Skeletal muscle tissue (tissue), 4 donors: ENCODE data around the gene E2F7. TPM values are rescaled to one million over a fixed set of nuclear protein-coding genes. Genes with fewer than 3 reads are reported as not detected.
A peak's percentile ranks its signal among the peaks of the same experiment; 100 is the strongest.

Experiments used
- H3K27ac ChIP-seq: one replicate; pipeline ENCODE4 v1.7.0; 2013; ENCODE audit warnings: mild to moderate bottlenecking, low read depth, low read length, inconsistent platforms
- H3K27me3 ChIP-seq, 3 donors: one replicate each; pipeline ENCODE4 v1.7.0; 2013; ENCODE audit warnings: low read length in 3 of 3; ENCODE audit not compliant: control insufficient read depth in 3 of 3, insufficient read depth in 3 of 3
- H3K36me3 ChIP-seq, 3 donors: one replicate each; pipeline ENCODE4 v1.7.0; 2013; ENCODE audit warnings: low read length in 3 of 3; ENCODE audit not compliant: control insufficient read depth in 3 of 3, insufficient read depth in 3 of 3
- H3K4me1 ChIP-seq, 3 donors: one replicate each; pipeline ENCODE4 v1.7.0; 2013; ENCODE audit warnings: low read length in 3 of 3, mild to moderate bottlenecking in 3 of 3; ENCODE audit not compliant: control insufficient read depth in 3 of 3, insufficient read depth in 3 of 3
- H3K4me3 ChIP-seq, 3 donors: one replicate each; pipeline ENCODE4 v1.7.0; 2013; ENCODE audit warnings: low read length in 3 of 3
- H3K9ac ChIP-seq, 3 donors: one replicate each; pipeline ENCODE4 v1.7.0; 2013; ENCODE audit warnings: low read length in 3 of 3, mild to moderate bottlenecking in 3 of 3, moderate library complexity in 2 of 3, low read depth in 1 of 3
- H3K9me3 ChIP-seq, 3 donors: one replicate each; pipeline ENCODE4 v1.7.0; 2013; ENCODE audit warnings: low read length in 3 of 3; ENCODE audit not compliant: control insufficient read depth in 3 of 3
- total RNA-seq: library from RNA; depleted of rRNA; stranded (reverse); fragments of >200 nt; gene quantifications from one replicate; pipeline ENCODE4 v1.2.3, GENCODE V29; 2014
- donor health status: Osteomylitis.

The E2F7 gene
- total RNA-seq, 1 donor from 2014 or later, result 1.0 TPM

GRCh38 chr12:77070382-77070781 is 5.0 kb upstream of the E2F7 start:
- Histone ChIP-seq H3K9me3 (no peaks in the 10 kb centered on the region), H3K36me3 (no peaks in the 10 kb centered on the region), H3K4me3 (no peak overlapping the region), H3K4me1 (peaks cover 0 to 6% (median 0%) of the 10 kb centered on the region in 3 donors), H3K27ac (no peak overlapping the region), H3K9ac (no peak overlapping the region), H3K27me3 (no peaks in the 10 kb centered on the region)

GRCh38 chr12:77064896-77065360 is 441 bp downstream of the E2F7 start:
- H3K27ac ChIP-seq, result no peak overlapping the region

GRCh38 chr12:77062846-77063461 is 2.4 kb downstream of the E2F7 start:
- Histone ChIP-seq H3K27me3 (peaks cover 6 to 15% (median 11%) of the 10 kb centered on the region in 3 donors), H3K4me1 (peaks cover 8 to 14% (median 10%) of the 10 kb centered on the region in 3 donors), H3K27ac (no peak overlapping the region), H3K9me3 (no peaks in the 10 kb centered on the region), H3K4me3 (peak overlapping the region in 2 of 3 donors; percentile 51 to 52), H3K9ac (no peak overlapping the region), H3K36me3 (no peaks in the 10 kb centered on the region)

More at GRCh38 chr12:77064896-77065360, 441 bp downstream of the E2F7 start:
- Histone ChIP-seq H3K9me3 (no peaks in the 10 kb centered on the region), H3K36me3 (no peaks in the 10 kb centered on the region), H3K4me1 (peaks cover 8 to 14% (median 10%) of the 10 kb centered on the region in 3 donors), H3K9ac (peak overlapping the region in 2 of 3 donors; percentile 60 to 63), H3K27me3 (peaks cover 6 to 15% (median 11%) of the 10 kb centered on the region in 3 donors), H3K4me3 (peak overlapping the region; percentile 62 to 78 (median 77))

- H3K9ac ChIP-seq, result no peak overlapping the region
Observed at GRCh38 chr12:77062396-77062795, 3.0 kb downstream of the E2F7 start.

GRCh38 chr12:77060883-77061240 is 4.5 kb downstream of the E2F7 start:
- Histone ChIP-seq H3K9ac (no peak overlapping the region), H3K27ac (no peak overlapping the region), H3K9me3 (no peaks in the 10 kb centered on the region), H3K4me1 (peaks cover 8 to 12% (median 10%) of the 10 kb centered on the region in 3 donors), H3K4me3 (no peak overlapping the region), H3K36me3 (no peaks in the 10 kb centered on the region), H3K27me3 (peaks cover 6 to 15% (median 11%) of the 10 kb centered on the region in 3 donors)

More at GRCh38 chr12:77062396-77062795, 3.0 kb downstream of the E2F7 start:
- Histone ChIP-seq H3K4me3 (no peak overlapping the region), H3K27ac (no peak overlapping the region), H3K9me3 (no peaks in the 10 kb centered on the region), H3K36me3 (no peaks in the 10 kb centered on the region), H3K27me3 (peaks cover 6 to 15% (median 11%) of the 10 kb centered on the region in 3 donors), H3K4me1 (peaks cover 8 to 14% (median 10%) of the 10 kb centered on the region in 3 donors)

- Histone ChIP-seq H3K4me1 (peaks cover 8 to 10% (median 10%) of the 10 kb centered on the region in 3 donors), H3K4me3 (no peak overlapping the region), H3K9me3 (no peaks in the 10 kb centered on the region), H3K9ac (no peak overlapping the region), H3K27me3 (peaks cover 6 to 15% (median 11%) of the 10 kb centered on the region in 3 donors), H3K36me3 (no peaks in the 10 kb centered on the region), H3K27ac (no peak overlapping the region)
Observed at GRCh38 chr12:77060136-77060882, 5.1 kb downstream of the E2F7 start.

GRCh38 chr12:77058740-77059139 is 6.6 kb downstream of the E2F7 start:
- no peak overlapping the region for H3K27ac ChIP-seq
- peaks cover 3 to 15% (median 11%) of the 10 kb centered on the region in 3 donors for H3K27me3 ChIP-seq
- peaks cover 0 to 3% (median 0%) of the 10 kb centered on the region in 3 donors for H3K4me1 ChIP-seq
- H3K4me3 ChIP-seq, result no peak overlapping the region
- H3K36me3 ChIP-seq, result no peaks in the 10 kb centered on the region
- no peaks in the 10 kb centered on the region for H3K9me3 ChIP-seq
- H3K9ac ChIP-seq, result no peak overlapping the region

- H3K4me3 ChIP-seq, result no peak overlapping the region
- no peaks in the 10 kb centered on the region for H3K4me1 ChIP-seq
- no peak overlapping the region for H3K27ac ChIP-seq
- H3K9ac ChIP-seq, result no peak overlapping the region
- H3K9me3 ChIP-seq, result no peaks in the 10 kb centered on the region
- no peaks in the 10 kb centered on the region for H3K27me3 ChIP-seq
- no peaks in the 10 kb centered on the region for H3K36me3 ChIP-seq
Observed at GRCh38 chr12:77054851-77055250, 10.5 kb downstream of the E2F7 start.

GRCh38 chr12:77053259-77053658 is 12.1 kb downstream of the E2F7 start:
- H3K4me3 ChIP-seq, result no peak overlapping the region
- H3K36me3 ChIP-seq, result no peaks in the 10 kb centered on the region
- H3K9ac ChIP-seq, result no peak overlapping the region
- H3K27ac ChIP-seq, result no peak overlapping the region
- H3K9me3 ChIP-seq, result no peaks in the 10 kb centered on the region
- no peaks in the 10 kb centered on the region for H3K27me3 ChIP-seq
- H3K4me1 ChIP-seq, result no peaks in the 10 kb centered on the region

- Histone ChIP-seq H3K4me1 (no peaks in the 10 kb centered on the region), H3K27ac (no peak overlapping the region), H3K9me3 (no peaks in the 10 kb centered on the region), H3K36me3 (no peaks in the 10 kb centered on the region), H3K4me3 (no peak overlapping the region), H3K27me3 (no peaks in the 10 kb centered on the region), H3K9ac (no peak overlapping the region)
Observed at GRCh38 chr12:77049767-77050353, 15.5 kb downstream of the E2F7 start.
